Neural cell (in vitro differentiated cells): ENCODE results near the gene KANSL1L.

ENCODE experiments used
- CTCF ChIP-seq: fragments of 450-650 bp; IDR thresholded peaks from 2 replicates; pipeline ENCODE4 v1.5.1; 2014; ENCODE audit warnings: antibody characterized with exemption, mild to moderate bottlenecking, moderate library complexity; ENCODE audit not compliant: poor library complexity, severe bottlenecking
- EP300 ChIP-seq: fragments of 450-650 bp; conservative IDR thresholded peaks from 2 replicates; pipeline ENCODE4 v1.6.1; 2014; ENCODE audit warnings: antibody characterized with exemption, mild to moderate bottlenecking, moderate library complexity; ENCODE audit not compliant: poor library complexity, severe bottlenecking
- EZH2 ChIP-seq: fragments of 200-600, 300-800 bp; shearing (Covaris generic), sonication (generic); IDR thresholded peaks from 2 replicates; pipeline ENCODE4 v1.6.1; 2014; ENCODE audit warnings: antibody characterized with exemption, low read length, borderline replicate concordance, mild to moderate bottlenecking; ENCODE audit not compliant: insufficient read depth, poor library complexity, severe bottlenecking
- POLR2AphosphoS5 ChIP-seq: IDR thresholded peaks from 2 replicates; pipeline ENCODE4 v1.6.1; 2012

GRCh38 chr2:210170196-210170445 is 1.1 kb downstream of the KANSL1L start:
- TF ChIP-seq CTCF (no peak), EZH2 (no peak), EP300 (no peak), POLR2AphosphoS5 (no peak)
